ENCODE data around the gene PLSCR2. TPM values are rescaled to one million over a fixed set of nuclear protein-coding genes. Genes with fewer than 3 reads are reported as not detected.

PLSCR2 gene
- total and polyA plus RNA-seq, 2 of the 8 experiments (the other 6 are each of a cell fraction or from before 2014, with no cell fraction given), result not detected

- no peak for TF ChIP-seq TCF12 (IDR thresholded peaks at IDR 0.05; ENCODE audit: low read depth, low read length)
- TF ChIP-seq SIRT6 (IDR thresholded peaks at IDR 0.05; ENCODE audit: low read length), result no peak
- TF ChIP-seq YY1 (IDR thresholded peaks at IDR 0.05; ENCODE audit: low read depth, low read length), result no peak
- no peak for TF ChIP-seq CEBPB (IDR thresholded peaks at IDR 0.05; ENCODE audit: low read depth, low read length)
- TF ChIP-seq ATF2 (IDR thresholded peaks at IDR 0.05; ENCODE audit: low read length), result no peak
- no peak for TF ChIP-seq KDM5A (IDR thresholded peaks at IDR 0.05; ENCODE audit: low read length)
- TF ChIP-seq CTBP2 (IDR thresholded peaks at IDR 0.05; ENCODE audit: borderline replicate concordance, insufficient read depth, insufficient read length, low read length), result no peak
- no peak for TF ChIP-seq SIX5 (IDR thresholded peaks at IDR 0.05; ENCODE audit: low read depth, low read length)
- TF ChIP-seq PHF8 (conservative IDR thresholded peaks at IDR 0.05; ENCODE audit: low read depth, low read length), result peak; percentile 48; the same call in 1 of the 2 replicates
- TF ChIP-seq SP1 (IDR thresholded peaks at IDR 0.05; ENCODE audit: low read depth, low read length), result no peak
- TF ChIP-seq HDAC2 (IDR thresholded peaks at IDR 0.05; ENCODE audit: borderline replicate concordance in 1 of 2, low read depth in 2 of 2, low read length in 2 of 2), result 0 out of 4 replicates have a peak, but pooled peaks of 1 of the 2 experiments have one; percentile 22
- TF ChIP-seq SRF (IDR thresholded peaks at IDR 0.05; ENCODE audit: low read depth, low read length), result no peak
- TF ChIP-seq HDAC6 (IDR thresholded peaks at IDR 0.05; ENCODE audit: low read depth, low read length), result no peak
- TF ChIP-seq TEAD4 (IDR thresholded peaks at IDR 0.05; ENCODE audit: low read depth, low read length), result no peak
- no peak for TF ChIP-seq SP4 (IDR thresholded peaks at IDR 0.05; ENCODE audit: low read length)
- TF ChIP-seq TAF7 (optimal IDR thresholded peaks at IDR 0.05; ENCODE audit: borderline replicate concordance, low read depth, low read length), result peak; percentile 15
- TF ChIP-seq, protein P1, sequence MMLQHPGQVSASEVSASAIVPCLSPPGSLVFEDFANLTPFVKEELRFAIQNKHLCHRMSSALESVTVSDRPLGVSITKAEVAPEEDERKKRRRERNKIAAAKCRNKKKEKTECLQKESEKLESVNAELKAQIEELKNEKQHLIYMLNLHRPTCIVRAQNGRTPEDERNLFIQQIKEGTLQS (IDR thresholded peaks at IDR 0.05; ENCODE audit: insufficient read depth, low read depth, low read length), result no peak
- TF ChIP-seq POLR2AphosphoS5 (IDR thresholded peaks at IDR 0.05; ENCODE audit: low read depth, low read length), result peak; percentile 76
- TF ChIP-seq ASH2L (IDR thresholded peaks at IDR 0.05; ENCODE audit: low read length), result peak; percentile 91
- 0 out of 2 replicates have a peak, but pooled peaks have one; percentile 57 for TF ChIP-seq RBBP5 (IDR thresholded peaks at IDR 0.05; ENCODE audit: borderline replicate concordance, low read depth, low read length)
- TF ChIP-seq NANOG (IDR thresholded peaks at IDR 0.05; ENCODE audit: insufficient read depth, low read depth, low read length, poor library complexity, severe bottlenecking), result no peak
- TF ChIP-seq FOSL1 (IDR thresholded peaks at IDR 0.05; ENCODE audit: insufficient read depth, low read depth, low read length), result no peak
Observed at GRCh38 chr3:146469150-146470017, at the start of gene PLSCR2 (continued).
